K562 (cell line): ENCODE results near the gene ACADSB. TPM values are rescaled to one million over a fixed set of nuclear protein-coding genes. Genes with fewer than 3 reads are reported as not detected.

Experiments
- JUND ChIP-seq, 2 experiments: IDR thresholded peaks; 2 replicates in 1 of 2; 3 replicates in 1 of 2; pipeline ENCODE4 v1.6.1; 2011; ENCODE audit warnings: borderline replicate concordance in 2 of 2, low read depth in 2 of 2, low read length in 2 of 2, improper control_type of control experiment in 1 of 2, missing biosample characterization in 1 of 2, missing genetic modification characterization in 1 of 2, missing genetic modification reagents in 1 of 2
- MCM7 ChIP-seq, 2 experiments: fragments of 450-650 bp; IDR thresholded peaks; 2 replicates each; pipeline ENCODE4 v1.6.1; 2016 to 2018
- NFXL1 ChIP-seq: fragments of 450-650 bp; formaldehyde crosslinking; IDR thresholded peaks from 2 replicates; pipeline ENCODE4 v1.4.0; 2021; ENCODE audit warnings: mild to moderate bottlenecking
- RBBP5 ChIP-seq: fragments of 200-600 bp; sonication (generic); IDR thresholded peaks from 2 replicates; pipeline ENCODE4 v1.6.1; 2012; ENCODE audit warnings: borderline replicate concordance, mild to moderate bottlenecking, low read length, control low read depth, inconsistent platforms; ENCODE audit not compliant: insufficient read depth, poor library complexity, severe bottlenecking
- SIX5 ChIP-seq, 2 experiments: IDR thresholded peaks; 2 replicates each; pipeline ENCODE4 v1.6.1; 2011; ENCODE audit warnings: low read length in 2 of 2, borderline replicate concordance in 1 of 2, low read depth in 1 of 2, mild to moderate bottlenecking in 1 of 2, moderate library complexity in 1 of 2; ENCODE audit not compliant: insufficient read depth in 1 of 2
- SNIP1 ChIP-seq: fragments of 450-650 bp; IDR thresholded peaks from 2 replicates; pipeline ENCODE4 v1.7.1; 2017; ENCODE audit warnings: low read depth, mild to moderate bottlenecking
- polyA plus RNA-seq, 8 experiments: library from polyadenylated mRNA; depleted of rRNA in 4 of 8; stranded (reverse) in 5 of 8; unstranded in 3 of 8; fragments of >200 nt; fragmentation: Nextera tagmentation in 2 of 8; fragmentation: Illumina TruSeq in 1 of 8; extraction: Ambion mirVana in 2 of 8; extraction: Trizol in 1 of 8; gene quantifications; 2 replicates each; pipeline versions ENCODE4 v1.2.1 to v1.2.3, GENCODE V29; 2011 to 2014; ENCODE audit warnings: inconsistent platforms in 1 of 8, missing spikeins in 1 of 8
- total RNA-seq, 7 experiments: library from RNA; depleted of rRNA in 6 of 7; stranded (reverse); fragments of >200 nt in 6 of 7; fragmentation: Illumina TruSeq in 2 of 7; extraction: Trizol in 2 of 7; gene quantifications; 2 replicates each; pipeline versions ENCODE4 v1.2.1 to v1.2.3, GENCODE V29; 2011 to 2021; ENCODE audit warnings: low replicate concordance in 1 of 7
- TF ChIP-seq, protein P1 (sequence below), 2 experiments: fragments of 450-650 bp; formaldehyde crosslinking in 1 of 2; IDR thresholded peaks; 2 replicates each; pipeline versions ENCODE4 v1.4.0 to v1.6.1; 2014 to 2020; ENCODE audit warnings: mild to moderate bottlenecking in 2 of 2, borderline replicate concordance in 1 of 2, low read depth in 1 of 2
- TF ChIP-seq, protein P2 (sequence below): fragments of 450-650 bp; IDR thresholded peaks from 2 replicates; pipeline ENCODE4 v1.6.1; 2017; ENCODE audit warnings: antibody characterized with exemption, mild to moderate bottlenecking

ACADSB gene
- total and polyA plus RNA-seq, 9 of the 15 experiments (the other 6 are each of a cell fraction or from before 2014, with no cell fraction given), result 2.9 to 9.1 (median 5.8) TPM

DNA sequence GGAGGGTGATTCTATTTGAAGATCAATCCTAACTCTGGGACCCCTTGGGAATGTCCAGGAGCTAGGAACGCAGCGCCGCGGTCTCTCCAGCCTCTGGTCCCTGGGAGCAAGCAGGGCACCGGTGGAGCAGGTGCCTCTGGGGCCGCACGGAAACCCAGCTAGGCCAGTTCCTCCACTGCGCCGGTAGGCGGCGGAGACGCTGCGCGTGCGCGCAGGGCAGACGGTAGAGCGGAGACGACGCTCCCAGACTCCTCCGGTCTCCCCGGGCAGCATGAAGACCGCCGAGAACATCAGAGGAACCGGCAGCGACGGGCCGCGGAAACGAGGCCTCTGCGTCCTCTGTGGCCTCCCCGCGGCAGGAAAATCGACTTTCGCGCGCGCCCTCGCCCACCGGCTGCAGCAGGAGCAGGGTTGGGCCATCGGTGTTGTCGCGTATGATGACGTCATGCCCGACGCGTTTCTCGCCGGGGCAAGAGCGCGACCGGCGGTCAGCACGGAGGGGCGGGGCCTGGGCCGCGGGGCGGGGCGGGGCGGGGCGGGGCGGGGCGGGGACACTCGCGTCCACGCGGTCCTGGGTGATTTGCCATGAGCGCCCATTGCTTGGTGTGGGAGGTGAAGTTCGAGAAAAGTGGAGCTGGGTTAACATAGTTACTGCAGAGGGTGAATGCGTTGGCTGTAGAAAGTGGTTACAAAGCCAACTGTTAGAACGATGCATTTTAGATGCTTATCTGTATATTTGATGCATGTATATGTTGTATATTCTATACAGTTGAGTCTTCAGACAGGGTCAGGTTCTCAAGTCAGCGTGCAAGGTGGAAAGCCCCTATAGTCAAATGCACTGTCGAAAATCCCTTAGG lies 28.4 kb upstream of the ACADSB start, which contains the start of gene PSTK (continued):
- TF ChIP-seq, protein P1, sequence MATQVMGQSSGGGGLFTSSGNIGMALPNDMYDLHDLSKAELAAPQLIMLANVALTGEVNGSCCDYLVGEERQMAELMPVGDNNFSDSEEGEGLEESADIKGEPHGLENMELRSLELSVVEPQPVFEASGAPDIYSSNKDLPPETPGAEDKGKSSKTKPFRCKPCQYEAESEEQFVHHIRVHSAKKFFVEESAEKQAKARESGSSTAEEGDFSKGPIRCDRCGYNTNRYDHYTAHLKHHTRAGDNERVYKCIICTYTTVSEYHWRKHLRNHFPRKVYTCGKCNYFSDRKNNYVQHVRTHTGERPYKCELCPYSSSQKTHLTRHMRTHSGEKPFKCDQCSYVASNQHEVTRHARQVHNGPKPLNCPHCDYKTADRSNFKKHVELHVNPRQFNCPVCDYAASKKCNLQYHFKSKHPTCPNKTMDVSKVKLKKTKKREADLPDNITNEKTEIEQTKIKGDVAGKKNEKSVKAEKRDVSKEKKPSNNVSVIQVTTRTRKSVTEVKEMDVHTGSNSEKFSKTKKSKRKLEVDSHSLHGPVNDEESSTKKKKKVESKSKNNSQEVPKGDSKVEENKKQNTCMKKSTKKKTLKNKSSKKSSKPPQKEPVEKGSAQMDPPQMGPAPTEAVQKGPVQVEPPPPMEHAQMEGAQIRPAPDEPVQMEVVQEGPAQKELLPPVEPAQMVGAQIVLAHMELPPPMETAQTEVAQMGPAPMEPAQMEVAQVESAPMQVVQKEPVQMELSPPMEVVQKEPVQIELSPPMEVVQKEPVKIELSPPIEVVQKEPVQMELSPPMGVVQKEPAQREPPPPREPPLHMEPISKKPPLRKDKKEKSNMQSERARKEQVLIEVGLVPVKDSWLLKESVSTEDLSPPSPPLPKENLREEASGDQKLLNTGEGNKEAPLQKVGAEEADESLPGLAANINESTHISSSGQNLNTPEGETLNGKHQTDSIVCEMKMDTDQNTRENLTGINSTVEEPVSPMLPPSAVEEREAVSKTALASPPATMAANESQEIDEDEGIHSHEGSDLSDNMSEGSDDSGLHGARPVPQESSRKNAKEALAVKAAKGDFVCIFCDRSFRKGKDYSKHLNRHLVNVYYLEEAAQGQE (IDR thresholded peaks at IDR 0.05; ENCODE audit: borderline replicate concordance), result peak; percentile 22; the same call in 1 of the 2 replicates
- TF ChIP-seq, protein P1 (CRISPR knock-in tag; IDR thresholded peaks at IDR 0.05; ENCODE audit: low read depth), result no peak; the same call in 1 of the 2 replicates
- no peak for TF ChIP-seq MCM7 (IDR thresholded peaks at IDR 0.05)
- TF ChIP-seq, protein P2, sequence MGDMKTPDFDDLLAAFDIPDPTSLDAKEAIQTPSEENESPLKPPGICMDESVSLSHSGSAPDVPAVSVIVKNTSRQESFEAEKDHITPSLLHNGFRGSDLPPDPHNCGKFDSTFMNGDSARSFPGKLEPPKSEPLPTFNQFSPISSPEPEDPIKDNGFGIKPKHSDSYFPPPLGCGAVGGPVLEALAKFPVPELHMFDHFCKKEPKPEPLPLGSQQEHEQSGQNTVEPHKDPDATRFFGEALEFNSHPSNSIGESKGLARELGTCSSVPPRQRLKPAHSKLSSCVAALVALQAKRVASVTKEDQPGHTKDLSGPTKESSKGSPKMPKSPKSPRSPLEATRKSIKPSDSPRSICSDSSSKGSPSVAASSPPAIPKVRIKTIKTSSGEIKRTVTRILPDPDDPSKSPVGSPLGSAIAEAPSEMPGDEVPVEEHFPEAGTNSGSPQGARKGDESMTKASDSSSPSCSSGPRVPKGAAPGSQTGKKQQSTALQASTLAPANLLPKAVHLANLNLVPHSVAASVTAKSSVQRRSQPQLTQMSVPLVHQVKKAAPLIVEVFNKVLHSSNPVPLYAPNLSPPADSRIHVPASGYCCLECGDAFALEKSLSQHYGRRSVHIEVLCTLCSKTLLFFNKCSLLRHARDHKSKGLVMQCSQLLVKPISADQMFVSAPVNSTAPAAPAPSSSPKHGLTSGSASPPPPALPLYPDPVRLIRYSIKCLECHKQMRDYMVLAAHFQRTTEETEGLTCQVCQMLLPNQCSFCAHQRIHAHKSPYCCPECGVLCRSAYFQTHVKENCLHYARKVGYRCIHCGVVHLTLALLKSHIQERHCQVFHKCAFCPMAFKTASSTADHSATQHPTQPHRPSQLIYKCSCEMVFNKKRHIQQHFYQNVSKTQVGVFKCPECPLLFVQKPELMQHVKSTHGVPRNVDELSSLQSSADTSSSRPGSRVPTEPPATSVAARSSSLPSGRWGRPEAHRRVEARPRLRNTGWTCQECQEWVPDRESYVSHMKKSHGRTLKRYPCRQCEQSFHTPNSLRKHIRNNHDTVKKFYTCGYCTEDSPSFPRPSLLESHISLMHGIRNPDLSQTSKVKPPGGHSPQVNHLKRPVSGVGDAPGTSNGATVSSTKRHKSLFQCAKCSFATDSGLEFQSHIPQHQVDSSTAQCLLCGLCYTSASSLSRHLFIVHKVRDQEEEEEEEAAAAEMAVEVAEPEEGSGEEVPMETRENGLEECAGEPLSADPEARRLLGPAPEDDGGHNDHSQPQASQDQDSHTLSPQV, result 0 out of 2 replicates have a peak, but pooled peaks have one; percentile 18
- peak; percentile 100 for TF ChIP-seq RBBP5
- no peak for TF ChIP-seq SNIP1
- peak; percentile 91 for TF ChIP-seq JUND (IDR thresholded peaks at IDR 0.05; ENCODE audit: borderline replicate concordance, low read depth, low read length)
- TF ChIP-seq JUND (tag; IDR thresholded peaks at IDR 0.05; ENCODE audit: borderline replicate concordance, low read depth, low read length), result peak; percentile 76; the same call in 2 of the 3 replicates
- TF ChIP-seq SIX5 (IDR thresholded peaks at IDR 0.05; ENCODE audit: borderline replicate concordance in 1 of 2, insufficient read depth in 1 of 2, low read depth in 1 of 2, low read length in 2 of 2), result no peak
- no peak for TF ChIP-seq NFXL1 (CRISPR knock-in tag)
